GM12878 (cell line): ENCODE results near the gene ITGB8.

ENCODE experiments used
- BRCA1 ChIP-seq: IDR thresholded peaks from 2 replicates; pipeline ENCODE4 v1.6.1; 2011; ENCODE audit warnings: low read depth, low read length, improper control_type of control experiment
- RAD51 ChIP-seq: fragments of 450-650 bp; IDR thresholded peaks from 2 replicates; pipeline ENCODE4 v1.6.1; 2016; ENCODE audit warnings: moderate library complexity, mild to moderate bottlenecking, inconsistent platforms
- SIN3A ChIP-seq: IDR thresholded peaks from 2 replicates; pipeline ENCODE4 v1.6.1; 2012; ENCODE audit warnings: low read depth, low read length, improper control_type of control experiment
- TCF7 ChIP-seq: IDR thresholded peaks from 2 replicates; pipeline ENCODE4 v1.6.1; 2014; ENCODE audit warnings: antibody characterized with exemption, borderline replicate concordance
- ZNF274 ChIP-seq: IDR thresholded peaks from one replicate; pipeline ENCODE4 v1.8.0; 2011; ENCODE audit not compliant: insufficient read length, insufficient read depth

GRCh38 chr7:20409961-20410360 lies 79.3 kb downstream of the ITGB8 start:
- TF ChIP-seq BRCA1: no peak
- TF ChIP-seq SIN3A: no peak
- no peak for TF ChIP-seq RAD51
- no peak for TF ChIP-seq ZNF274
- TF ChIP-seq TCF7: no peak
